ENCODE data around the gene NAGS.

DNA sequence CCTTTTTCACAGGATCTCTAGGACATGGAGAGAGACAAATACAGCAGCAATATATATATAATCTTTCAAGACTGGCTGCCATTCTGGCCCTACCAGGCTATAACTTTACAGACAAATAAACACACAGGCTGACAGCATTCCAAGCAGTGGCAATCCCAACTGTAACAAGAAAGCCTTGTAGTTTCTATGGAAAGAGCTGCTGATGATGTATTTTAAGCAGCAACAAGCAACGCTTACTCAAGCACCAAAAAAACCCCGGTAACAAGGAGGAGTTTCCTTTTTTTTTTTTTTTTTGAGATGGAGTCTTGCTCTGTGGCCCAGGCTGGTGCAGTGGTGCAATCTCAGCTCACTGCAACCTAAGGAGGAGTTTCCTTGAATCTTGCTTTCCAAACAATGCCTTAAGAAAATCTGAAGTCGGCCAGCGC lies 38.9 kb downstream of the NAGS start:
- TF ChIP-seq, protein P1, sequence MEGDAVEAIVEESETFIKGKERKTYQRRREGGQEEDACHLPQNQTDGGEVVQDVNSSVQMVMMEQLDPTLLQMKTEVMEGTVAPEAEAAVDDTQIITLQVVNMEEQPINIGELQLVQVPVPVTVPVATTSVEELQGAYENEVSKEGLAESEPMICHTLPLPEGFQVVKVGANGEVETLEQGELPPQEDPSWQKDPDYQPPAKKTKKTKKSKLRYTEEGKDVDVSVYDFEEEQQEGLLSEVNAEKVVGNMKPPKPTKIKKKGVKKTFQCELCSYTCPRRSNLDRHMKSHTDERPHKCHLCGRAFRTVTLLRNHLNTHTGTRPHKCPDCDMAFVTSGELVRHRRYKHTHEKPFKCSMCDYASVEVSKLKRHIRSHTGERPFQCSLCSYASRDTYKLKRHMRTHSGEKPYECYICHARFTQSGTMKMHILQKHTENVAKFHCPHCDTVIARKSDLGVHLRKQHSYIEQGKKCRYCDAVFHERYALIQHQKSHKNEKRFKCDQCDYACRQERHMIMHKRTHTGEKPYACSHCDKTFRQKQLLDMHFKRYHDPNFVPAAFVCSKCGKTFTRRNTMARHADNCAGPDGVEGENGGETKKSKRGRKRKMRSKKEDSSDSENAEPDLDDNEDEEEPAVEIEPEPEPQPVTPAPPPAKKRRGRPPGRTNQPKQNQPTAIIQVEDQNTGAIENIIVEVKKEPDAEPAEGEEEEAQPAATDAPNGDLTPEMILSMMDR (conservative IDR thresholded peaks at IDR 0.05 in 1 of 2, IDR thresholded peaks at IDR 0.05 in 1 of 2; ENCODE audit: low read depth in 1 of 2, low read length in 2 of 2) = no peak
- TF ChIP-seq EZH2 (IDR thresholded peaks at IDR 0.05; ENCODE audit: low read length, missing control alignments) = no peak
